Measurements from ENCODE around the gene VPS39. TPM values are rescaled to one million over a fixed set of nuclear protein-coding genes. Genes with fewer than 3 reads are reported as not detected.

VPS39 gene
- total and polyA plus RNA-seq, 2 of the 8 experiments (the other 6 are each of a cell fraction or from before 2014, with no cell fraction given), result 34.4 to 36.6 TPM

DNA sequence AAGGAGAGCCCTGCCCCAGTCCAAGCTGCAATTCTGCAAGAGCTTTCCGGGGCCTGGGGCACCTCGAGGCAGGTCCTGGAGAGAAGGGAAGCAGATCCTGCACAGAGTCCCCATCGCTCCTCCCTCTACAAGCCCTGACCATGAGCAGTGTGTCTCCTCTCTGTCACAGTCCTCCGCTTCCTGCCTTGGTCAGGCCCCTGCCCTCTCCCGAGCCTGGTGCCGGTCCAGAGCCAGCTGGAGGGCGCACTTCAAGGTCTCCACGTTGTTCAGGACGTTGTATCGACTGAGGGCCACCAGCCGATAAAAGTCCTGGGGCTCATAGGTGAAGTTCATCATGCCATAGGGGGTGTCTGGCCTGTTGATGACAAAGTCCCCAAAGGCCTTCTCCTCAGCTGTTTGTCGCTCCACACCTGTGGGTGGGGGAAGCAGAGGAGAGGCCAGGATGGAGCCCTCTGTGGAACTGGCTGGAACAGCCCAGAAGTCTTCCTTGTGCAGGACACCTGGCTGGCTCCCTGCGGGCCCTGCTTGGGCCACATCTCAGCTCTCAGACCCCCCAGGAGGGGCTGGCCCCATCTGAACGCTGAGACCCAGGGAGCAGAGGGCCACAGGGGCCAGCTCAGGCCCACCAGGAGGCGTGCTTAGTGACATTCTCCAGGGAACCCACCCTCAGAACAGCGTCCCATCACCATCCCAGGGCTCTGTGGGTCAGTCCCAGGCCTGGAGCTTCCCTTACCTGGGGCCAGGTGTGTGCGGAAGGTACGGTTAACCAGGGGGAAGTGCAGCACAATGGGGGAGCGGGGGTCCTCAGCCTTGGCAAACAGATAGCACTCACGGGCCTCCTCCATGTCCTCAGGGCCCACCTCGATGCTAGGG lies 66.1 kb downstream of the VPS39 start (continued):
- TF ChIP-seq, protein P1, sequence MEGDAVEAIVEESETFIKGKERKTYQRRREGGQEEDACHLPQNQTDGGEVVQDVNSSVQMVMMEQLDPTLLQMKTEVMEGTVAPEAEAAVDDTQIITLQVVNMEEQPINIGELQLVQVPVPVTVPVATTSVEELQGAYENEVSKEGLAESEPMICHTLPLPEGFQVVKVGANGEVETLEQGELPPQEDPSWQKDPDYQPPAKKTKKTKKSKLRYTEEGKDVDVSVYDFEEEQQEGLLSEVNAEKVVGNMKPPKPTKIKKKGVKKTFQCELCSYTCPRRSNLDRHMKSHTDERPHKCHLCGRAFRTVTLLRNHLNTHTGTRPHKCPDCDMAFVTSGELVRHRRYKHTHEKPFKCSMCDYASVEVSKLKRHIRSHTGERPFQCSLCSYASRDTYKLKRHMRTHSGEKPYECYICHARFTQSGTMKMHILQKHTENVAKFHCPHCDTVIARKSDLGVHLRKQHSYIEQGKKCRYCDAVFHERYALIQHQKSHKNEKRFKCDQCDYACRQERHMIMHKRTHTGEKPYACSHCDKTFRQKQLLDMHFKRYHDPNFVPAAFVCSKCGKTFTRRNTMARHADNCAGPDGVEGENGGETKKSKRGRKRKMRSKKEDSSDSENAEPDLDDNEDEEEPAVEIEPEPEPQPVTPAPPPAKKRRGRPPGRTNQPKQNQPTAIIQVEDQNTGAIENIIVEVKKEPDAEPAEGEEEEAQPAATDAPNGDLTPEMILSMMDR (IDR thresholded peaks at IDR 0.05; ENCODE audit: control extremely low read depth in 1 of 3, insufficient read depth in 1 of 3, low read depth in 1 of 3, low read length in 3 of 3), result no peak
- TF ChIP-seq HDAC2 (IDR thresholded peaks at IDR 0.05; ENCODE audit: borderline replicate concordance in 1 of 2, low read depth in 2 of 2, low read length in 2 of 2), result no peak
- TF ChIP-seq POU5F1 (IDR thresholded peaks at IDR 0.05; ENCODE audit: low read depth, low read length), result no peak
- no peak for TF ChIP-seq SP2 (IDR thresholded peaks at IDR 0.05; ENCODE audit: low read length)
- TF ChIP-seq CEBPB (IDR thresholded peaks at IDR 0.05; ENCODE audit: low read depth, low read length), result no peak
- TF ChIP-seq SAP30 (IDR thresholded peaks at IDR 0.05; ENCODE audit: insufficient read depth, insufficient replicate concordance, low read length), result no peak
